HG03342 (cell line): ENCODE data around the gene MTHFD2L.
"Not testable (repeated sequence)": the region's sequence is repeated elsewhere in the genome, so short reads cannot be mapped to it uniquely, and the experiment has no call there.

Experiments
- ATAC-seq: cut with Tn5 transposase; IDR thresholded peaks from one replicate; pipeline ENCODE4 v1.9.1; 2021; ENCODE audit warnings: mild to moderate bottlenecking, moderate library complexity; ENCODE audit not compliant: unreplicated experiment

Gene MTHFD2L

DNA sequence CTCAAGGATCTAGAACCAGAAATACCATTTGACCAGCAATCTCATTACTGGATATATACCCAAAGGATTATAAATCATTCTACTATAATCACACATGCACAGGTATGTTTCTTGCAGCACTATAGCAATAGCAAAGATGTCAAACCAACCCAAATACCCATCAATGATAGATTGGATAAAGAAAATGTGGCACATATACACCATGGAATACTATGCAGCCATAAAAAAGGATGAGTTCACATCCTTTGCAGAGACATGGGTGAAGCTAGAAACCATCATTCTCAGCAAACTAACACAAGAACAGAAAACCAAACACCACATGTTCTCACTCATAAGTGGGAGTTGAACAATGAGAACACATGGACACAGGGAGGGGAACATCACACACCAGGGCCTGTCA, 25.7 kb upstream of the MTHFD2L start:
- not testable (repeated sequence) for ATAC-seq

DNA sequence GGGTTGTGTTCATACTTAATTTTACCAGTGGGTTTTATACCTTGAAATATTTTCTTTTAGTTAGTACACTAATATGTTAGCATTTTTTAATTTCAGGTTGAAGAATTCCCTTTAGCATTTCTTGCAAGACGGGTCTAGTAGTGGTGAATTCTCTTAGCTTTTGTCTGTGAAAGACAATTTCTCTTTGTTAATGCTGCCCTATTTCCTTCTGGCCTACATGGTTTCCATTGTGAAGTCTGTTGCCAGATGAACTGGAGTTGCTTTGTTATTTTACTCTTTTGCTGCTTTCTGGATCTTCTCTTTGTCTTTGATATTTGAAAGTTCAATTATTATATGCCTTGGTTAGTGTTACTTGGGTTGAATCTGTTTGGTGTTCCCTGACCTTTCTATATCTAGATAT, 25.0 kb upstream of the MTHFD2L start:
- no peak for ATAC-seq

DNA sequence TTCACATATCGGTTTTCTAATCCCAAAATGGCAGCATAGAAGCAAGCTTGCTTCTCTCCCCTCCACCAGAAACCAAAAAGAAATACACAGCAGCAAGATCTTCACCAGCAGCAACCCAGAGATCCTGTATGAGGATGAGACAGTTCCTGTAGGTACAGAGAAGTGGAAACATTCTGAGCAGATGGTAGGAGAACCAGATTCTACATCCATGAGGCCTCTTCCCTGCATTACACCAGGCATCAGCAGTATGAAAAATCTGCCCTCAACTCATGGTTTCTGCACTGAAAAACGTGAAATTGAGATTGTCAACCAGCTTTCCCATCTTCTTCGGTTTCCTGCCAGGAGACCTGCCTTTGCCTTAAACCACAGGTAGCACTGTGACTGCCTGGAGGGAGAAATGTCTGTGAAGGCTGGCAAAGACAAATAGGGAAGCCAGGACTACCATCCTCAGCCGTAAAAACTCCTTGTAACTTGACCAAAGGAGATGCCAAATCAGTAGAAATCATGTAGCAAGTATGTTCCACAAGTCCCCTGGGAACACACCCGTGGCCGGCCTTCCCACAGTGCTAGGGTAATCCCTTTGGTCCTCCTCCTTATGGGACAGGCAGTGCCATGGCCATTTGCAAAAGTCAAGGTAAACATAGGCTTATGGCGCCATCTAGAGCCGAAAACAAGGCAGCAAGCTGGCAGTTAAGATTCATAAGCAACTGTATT, 24.0 kb upstream of the MTHFD2L start:
- ATAC-seq = peak; percentile 78

DNA sequence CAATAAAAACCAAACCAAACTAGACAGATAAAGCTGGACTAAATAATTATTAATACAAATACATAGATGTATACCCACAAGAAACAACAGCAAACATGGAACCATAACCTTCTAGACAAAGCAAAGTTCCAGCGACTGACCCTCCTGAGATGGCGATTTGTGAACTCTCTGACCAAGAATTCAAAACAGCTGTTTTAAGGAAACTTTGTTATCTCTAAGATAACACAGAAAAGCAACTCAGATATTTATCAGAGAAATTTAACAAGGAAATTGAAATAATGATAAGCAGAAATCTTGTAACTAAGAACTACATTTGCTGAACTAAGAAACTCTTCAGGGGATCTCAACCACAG, 23.4 kb upstream of the MTHFD2L start:
- ATAC-seq = no peak

DNA sequence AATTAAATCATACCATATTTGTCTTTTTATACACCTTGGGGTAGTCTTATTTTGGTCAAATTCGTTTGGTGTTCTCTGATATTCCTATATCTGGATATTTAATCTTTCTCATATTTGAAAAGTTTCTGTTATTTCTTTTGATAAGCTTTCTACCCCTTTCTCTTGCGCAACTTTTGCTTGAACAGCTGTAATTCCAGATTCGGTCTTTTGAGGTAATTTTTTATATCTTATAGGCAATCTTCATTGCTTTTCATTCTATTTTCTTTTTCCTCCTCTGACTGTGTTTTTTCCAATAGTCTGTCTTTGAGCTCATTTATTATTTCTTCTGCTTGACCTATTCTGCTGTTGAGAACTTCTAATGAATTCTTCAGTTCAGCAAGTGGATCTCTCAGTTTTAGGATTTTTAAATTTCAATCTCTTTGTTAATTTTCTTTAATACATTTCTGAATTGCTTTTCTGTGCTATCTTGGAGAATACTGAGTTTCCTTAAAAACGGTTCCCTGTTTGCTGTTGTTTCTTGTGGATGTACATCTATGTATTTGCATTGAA, 11.3 kb upstream of the MTHFD2L start:
- ATAC-seq = no peak

DNA sequence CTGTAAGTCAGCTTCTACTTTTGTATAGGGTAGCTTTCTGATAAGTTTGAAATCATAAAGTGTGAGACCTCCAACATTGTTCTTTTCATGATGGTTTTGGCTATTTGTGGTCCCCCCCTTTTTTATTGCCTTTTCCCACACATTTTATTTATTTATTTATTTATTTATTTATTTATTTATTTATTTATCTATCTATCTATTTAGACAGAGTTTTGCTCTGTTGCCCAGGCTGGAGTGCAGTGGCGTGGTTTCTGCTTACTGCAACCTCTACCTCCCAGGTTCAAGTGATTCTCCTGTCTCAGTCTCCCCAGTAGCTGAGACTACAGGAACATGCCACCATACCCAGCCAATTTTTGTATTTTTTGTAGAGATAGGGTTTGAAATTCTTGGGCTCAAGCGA, 9.7 kb upstream of the MTHFD2L start:
- no peak for ATAC-seq

DNA sequence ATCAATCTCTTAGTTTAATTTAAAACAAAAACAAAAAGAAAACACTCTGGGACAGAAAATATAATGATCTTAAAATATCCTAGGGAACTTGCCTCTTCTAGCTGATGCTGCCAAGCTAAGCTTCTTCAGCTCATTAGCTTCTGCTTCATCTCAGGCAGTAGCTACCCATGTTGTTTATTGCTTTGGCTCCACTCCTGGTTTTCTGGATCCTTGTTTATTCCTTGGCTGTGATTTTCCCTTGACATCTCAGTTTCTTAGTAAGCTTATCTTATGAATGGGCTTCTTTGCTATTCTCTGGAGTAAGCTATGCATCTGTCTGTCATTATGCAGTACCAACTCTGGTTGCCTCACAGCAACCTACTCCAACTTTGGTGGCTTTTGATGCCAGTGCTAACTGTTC, 5.1 kb upstream of the MTHFD2L start:
- ATAC-seq = no peak

DNA sequence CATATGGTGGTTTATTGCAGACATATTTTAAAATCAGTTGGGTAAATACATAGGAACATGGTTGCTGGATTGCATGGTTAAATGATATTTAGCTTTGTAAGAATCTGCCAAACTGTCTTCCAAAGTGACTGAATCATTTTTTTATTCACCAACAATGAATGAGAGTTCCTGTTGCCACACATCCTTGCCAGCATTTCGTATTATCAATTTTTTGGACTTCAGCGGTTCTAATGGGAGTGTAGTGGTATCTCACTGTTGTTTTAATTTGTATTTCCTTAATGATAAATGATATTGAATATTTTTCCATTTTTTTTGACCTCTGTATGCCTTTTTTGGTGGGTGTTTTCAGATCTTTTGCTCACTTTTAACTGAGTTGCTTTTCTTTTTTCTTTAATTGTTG, 1.4 kb upstream of the MTHFD2L start:
- no peak for ATAC-seq

DNA sequence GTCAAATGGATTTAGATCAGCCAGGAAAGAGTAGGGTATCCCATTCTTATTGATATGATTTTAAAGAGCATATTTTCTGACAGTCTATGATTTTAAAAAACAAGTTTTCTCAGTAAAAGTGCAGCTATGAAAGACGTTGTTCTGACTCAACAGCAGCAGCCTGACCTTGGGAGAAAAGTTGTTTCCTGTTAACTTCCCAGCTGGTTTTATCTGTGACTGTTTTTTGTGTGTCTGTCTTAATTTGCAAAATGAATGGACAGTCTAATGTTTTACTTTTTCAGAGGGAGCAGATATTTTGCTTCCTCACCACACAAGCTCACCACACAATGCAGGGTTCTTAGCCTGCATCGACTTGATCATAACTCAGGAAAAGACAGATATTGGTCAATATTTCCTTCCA, 764 bp upstream of the MTHFD2L start:
- ATAC-seq = no peak

DNA sequence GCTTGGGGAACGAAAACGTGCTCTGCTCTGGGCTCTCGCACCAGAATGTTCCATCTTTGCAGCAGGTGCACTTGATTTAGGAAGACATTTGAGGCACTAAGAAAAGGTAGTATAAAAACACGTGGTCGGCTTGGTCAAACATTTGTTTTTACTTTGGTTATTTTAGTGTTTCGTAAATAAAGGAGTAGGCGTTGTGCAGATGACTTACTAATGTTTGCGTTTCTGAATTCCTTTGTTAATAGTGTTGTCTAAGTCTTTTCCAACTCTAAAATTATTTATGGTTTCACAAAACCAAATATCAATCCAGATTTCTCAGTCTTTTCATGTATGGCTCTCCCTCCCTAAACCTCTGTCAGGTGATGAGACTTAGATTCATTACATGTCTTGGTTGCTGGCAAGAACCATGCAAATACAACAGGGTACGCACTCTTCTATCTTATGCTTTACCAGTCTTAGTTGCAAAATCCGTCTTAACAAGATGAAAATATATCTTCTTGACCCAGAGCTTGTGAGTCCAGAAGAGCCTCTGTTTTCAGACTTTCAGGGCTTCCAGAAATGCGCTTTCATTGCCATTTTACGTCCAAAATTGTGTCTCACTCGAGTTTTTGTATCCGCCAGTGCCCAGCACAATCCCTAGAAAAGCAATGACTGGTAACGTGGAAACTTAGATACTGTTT, 686 bp downstream of the MTHFD2L start:
- no peak for ATAC-seq

DNA sequence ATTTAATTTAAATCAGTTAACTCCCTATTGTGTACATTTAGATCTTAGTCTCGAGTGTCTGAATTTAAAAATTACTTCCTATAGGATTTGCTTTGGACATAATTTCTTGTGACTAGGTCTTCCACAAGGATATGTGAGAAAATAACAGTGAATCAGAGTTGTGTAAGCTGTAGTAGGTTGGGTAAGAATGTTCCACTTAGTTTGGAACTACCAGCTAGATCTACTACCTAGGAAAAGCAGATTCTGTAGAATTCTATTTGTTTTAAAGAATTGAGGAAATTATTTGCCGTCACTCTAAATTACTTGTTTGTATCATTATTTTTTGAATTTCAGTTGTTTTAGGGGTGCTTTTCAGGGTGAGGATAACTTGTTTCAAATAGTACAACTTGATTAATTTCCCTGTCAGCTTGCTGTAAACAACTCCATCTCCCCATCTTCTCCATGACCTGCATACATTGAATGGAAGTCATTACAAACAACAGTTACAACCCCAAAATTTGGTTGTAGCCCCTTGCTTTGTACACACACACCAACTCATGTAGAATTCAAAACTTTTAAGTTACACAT, 1.3 kb downstream of the MTHFD2L start:
- ATAC-seq = no peak

DNA sequence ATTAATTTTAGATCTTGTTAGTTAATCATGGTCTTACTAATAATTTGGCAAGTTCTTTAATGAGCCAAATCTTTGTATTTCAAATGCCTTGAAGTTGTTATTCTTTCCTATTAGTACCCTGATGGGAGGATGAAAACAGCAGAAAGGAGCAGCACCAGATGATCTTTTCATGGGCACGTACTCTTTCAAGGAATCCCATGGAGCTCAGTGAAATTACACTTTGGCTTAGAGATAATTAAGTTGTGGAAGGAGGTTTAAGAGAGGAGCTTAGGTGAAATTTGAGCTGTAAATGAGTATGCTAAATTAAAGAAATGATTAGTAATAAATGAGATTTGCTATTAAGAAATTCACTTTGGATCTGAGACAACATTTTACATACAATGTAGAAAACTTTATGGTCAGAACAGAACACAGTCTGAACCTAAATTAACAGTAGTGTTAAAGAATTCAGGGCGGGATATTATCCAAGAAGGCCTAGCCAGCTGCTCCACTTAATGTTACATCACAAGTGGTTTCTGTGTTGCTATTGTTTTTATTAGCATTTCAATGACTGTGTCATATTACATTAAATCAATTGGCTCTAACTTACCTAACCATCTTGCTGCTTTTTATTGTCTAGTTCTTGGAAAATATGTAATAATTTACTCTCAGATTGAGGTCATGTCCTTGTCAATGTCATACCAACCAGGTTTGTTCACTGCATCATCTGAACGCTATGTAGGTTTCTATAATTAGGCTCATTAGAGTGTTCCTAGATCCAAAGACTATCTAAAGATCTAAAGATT, 3.9 kb downstream of the MTHFD2L start:
- no peak for ATAC-seq

DNA sequence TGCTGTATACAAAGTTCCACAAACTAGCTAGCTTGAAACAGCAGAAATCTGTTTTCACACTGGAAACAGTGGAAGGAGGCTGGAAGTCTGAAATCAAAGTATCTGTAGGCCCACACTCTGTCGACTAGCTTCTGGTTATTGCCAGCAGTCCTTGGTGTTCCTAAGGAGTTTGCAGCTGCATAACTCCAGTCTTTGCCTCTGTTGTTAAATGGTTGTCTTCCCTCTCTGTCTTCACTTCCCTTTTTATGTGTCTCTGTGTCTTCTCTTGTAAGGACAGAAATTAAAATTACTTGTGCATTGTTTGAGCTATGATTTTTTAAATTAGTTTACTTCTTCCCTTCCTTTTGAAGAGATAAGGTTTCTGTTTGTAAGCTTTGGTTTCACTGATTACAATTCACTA, 8.2 kb downstream of the MTHFD2L start:
- no peak for ATAC-seq

DNA sequence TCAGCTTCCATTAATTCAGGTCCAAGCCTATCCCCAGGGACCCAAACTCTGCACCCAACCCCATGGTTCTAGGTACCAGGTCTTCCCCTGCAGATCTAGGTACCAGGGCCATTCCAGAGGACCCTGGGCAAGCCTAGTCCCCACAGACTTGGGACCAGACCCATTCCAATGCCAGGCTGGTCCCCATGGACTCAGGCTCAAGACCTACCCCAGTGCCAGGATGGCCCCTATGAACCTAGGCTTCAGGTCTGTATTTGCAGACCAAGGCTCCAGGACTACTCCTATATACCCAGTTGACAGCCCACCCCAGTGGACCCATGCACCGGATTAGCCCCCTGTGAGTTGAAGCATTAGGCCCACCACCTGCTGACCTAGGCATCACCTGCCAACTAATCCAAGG, 8.9 kb downstream of the MTHFD2L start:
- ATAC-seq = no peak

DNA sequence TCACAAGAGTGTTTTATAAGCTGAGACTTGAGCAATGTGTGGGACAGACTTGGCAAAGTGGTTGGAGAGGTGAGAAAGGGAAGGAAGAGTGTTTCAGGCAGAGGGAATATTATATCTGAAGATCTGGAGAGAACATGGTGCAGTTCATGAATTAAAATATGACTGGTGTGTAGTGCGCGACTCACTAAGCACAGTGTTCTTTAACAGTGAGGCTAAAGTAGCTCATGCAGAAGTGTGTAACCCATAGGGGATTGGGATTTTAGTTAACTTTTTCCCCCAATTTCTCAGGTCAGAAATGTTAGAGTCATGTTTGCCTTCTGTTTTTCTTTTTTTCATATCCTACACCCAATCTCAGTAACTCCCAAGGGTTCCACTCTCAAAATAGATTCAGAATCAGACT, 9.7 kb downstream of the MTHFD2L start:
- ATAC-seq = no peak

DNA sequence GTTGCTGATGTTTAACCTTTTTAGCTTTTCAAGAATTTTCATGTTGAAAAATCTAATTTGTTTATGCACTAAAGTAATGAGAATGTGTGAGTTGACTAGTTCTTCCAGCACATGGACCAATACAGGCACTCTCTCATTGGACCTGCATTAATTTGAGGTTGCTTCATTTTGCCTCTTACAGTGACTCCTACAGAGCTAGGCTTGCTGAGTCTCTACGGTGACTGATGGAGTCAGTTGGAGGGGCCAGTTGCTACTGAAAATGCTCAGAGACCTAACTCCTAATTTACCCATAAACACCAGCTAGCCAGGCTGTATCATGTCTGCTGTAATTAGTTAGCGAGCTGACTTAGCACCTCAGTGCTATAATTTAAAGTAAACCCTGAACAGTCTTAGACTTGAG, 10.9 kb downstream of the MTHFD2L start:
- ATAC-seq = no peak

DNA sequence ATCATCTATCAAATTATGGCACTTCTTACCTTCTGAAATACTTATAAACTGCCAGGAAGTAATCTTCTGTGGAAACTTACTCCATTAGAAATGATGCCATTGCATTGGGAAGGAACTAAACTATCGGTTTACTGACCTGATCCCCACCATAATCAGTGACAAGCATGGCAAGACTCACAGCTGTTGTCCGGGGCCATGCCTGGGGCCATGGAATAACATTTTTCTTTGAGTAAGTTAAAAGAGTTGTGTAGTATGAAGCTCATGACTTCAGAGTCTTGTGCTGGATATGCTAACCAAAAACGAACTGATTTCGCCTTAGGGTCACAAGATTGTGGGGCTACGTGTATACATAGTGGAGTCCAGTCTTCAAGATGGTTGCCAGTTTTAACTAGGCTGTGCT, 15.4 kb downstream of the MTHFD2L start:
- no peak for ATAC-seq

DNA sequence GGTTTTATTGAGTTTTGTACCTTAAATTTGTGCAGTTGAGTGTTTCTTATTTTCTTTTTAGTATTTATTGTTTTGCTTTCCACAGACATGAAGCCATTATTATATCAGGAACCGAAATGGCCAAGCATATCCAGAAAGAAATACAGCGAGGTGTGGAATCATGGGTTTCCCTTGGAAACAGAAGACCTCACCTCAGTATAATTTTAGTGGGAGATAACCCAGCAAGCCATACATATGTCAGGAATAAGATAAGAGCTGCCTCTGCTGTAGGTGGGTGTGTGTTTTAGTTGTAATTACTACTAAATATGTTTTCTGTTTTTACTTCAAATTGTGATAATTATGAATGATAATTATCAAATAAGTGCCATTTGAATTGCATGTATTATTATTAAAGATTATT, 16.5 kb downstream of the MTHFD2L start:
- ATAC-seq = no peak

DNA sequence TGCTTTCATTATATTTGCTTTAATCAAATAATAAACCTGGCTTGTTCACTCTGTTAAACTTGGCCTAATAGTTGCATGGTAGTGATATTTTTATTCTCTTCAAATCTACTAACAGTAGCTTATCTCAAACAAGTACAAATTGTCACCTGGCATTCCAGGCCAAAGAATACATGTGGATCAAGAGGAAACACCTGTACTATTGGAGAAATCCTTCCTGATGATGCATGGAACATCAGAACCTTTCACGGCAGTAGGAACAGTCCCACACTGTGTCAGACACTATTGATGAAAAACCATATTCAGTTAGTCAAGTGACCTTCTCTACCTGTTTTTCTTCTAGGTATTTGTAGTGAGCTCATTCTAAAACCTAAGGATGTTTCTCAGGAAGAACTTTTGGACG, 17.0 kb downstream of the MTHFD2L start:
- ATAC-seq = no peak

DNA sequence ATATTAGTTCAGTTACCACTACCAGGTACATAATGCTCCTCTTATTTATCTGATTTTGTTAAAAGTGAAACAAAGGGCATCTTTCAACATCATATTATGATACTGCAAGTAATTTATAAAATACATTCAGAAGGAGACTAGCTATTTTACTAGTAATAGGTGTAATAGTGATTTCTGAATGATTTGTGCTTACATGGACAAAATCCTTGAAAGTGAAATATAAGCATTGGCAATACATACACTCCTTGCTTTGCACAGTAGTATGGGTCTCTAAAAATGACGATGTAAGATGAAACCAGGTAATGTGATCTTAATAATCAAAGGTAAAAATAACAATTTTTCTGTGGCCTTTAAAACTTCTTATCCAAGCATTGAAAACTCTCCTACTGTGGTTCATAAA, 17.5 kb downstream of the MTHFD2L start:
- ATAC-seq = no peak

DNA sequence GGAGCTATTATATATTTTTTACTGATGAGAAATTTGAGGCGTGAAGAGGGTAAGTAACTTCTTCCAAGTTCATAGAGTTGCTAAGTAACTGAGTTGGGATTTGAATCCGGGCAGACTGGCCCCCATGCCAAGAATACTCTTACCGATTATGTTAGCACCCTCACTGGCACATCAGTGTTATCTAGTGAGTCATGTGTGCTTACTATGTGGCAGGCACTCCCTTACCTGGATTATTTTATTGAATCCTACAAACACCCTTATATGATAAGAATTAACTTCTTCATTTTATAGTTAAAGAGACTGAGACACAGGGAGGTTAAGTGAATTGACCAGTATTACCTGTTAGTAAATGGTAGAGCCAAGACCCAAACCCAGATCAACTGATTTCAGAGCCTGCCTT, 20.9 kb downstream of the MTHFD2L start:
- no peak for ATAC-seq

DNA sequence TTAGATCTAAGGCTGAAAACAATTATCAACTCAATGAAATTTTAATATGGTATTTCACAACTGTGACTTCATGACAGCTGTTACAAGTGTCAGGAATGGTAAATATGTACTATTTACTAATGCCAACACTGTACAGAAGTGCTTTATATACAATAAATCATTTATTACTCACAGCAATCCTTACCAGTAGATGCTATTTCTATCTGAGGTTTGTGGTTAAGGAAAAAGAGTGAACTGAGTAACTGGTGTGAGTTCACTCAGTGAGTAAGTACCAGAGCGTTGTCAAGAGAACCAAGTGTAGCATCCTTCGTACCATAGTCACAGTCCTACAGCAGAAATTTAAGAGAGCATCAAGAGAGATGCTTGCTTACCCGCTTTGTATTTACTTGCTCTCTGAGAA, 23.3 kb downstream of the MTHFD2L start:
- ATAC-seq = peak; percentile 49
